ENCODE measurements around the gene RASD2. TPM values are rescaled to one million over a fixed set of nuclear protein-coding genes. Genes with fewer than 3 reads are reported as not detected.
A peak's percentile ranks its signal among the peaks of the same experiment; 100 is the strongest.

Gene RASD2
- total RNA-seq, 1 donor from 2014 or later = 0.27 TPM

DNA sequence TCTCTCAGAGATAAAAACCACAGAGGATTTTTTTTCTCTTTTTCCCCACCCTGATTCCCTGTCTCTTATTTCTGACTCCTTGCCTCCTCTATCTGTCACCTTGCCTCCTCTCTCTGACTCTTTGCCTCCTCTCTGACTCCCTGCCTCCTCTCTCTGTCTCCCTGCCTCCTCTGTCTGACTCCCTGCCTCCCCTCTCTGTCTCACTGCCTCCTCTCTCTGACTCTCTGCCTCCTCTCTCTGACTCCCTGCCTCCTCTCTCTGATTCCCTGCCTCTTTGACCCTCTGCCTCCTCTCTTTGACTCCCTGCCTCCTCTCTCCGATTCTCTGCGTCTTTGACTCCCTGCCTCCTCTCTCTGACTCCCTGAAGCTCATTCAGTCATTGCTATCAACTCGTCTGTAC is 3.1 kb downstream of the RASD2 start:
- Mint-ChIP-seq H3K27ac (ENCODE audit: unreplicated experiment) (no peak overlapping the region), H3K4me3 (ENCODE audit: unreplicated experiment) (no peak overlapping the region), H3K36me3 (ENCODE audit: low read depth) (no peaks in the 10 kb centered on the region), H3K9me3 (ENCODE audit: low read depth) (no peaks in the 10 kb centered on the region), H3K4me1 (ENCODE audit: low read depth) (peaks cover 8% of the 10 kb centered on the region), H3K27me3 (ENCODE audit: low read depth) (peaks cover 30% of the 10 kb centered on the region)
- no peak for TF ChIP-seq CTCF (IDR thresholded peaks at IDR 0.05)
- DNase-seq (ENCODE audit: low spot score) = no peak

DNA sequence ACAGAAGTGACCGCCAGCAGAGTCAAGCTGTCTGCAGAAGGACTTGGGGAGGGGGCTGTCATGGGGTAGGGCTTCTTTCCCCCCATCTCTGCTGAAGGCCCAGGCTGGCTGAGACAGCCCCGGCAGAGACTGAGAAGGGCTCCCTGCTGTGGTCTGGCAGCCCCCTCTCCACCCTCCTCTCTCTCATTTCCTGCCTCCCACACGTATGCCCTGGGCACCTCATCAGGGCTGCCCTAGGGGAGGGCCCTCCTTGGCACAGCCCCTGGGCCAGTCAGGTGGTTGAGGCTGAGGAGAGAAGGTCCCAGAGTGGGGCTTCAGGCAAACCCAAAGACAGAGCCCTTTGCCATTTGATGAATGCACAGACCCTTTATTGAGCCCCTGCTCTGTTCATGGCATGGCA is 3.6 kb downstream of the RASD2 start:
- Mint-ChIP-seq H3K9me3 (ENCODE audit: low read depth) (no peaks in the 10 kb centered on the region), H3K27ac (ENCODE audit: unreplicated experiment) (no peak overlapping the region), H3K4me1 (ENCODE audit: low read depth) (peaks cover 8% of the 10 kb centered on the region), H3K27me3 (ENCODE audit: low read depth) (peaks cover 29% of the 10 kb centered on the region), H3K4me3 (ENCODE audit: unreplicated experiment) (no peak overlapping the region), H3K36me3 (ENCODE audit: low read depth) (no peaks in the 10 kb centered on the region)
- no peak for TF ChIP-seq CTCF (IDR thresholded peaks at IDR 0.05)
- no peak for DNase-seq (ENCODE audit: low spot score)

DNA sequence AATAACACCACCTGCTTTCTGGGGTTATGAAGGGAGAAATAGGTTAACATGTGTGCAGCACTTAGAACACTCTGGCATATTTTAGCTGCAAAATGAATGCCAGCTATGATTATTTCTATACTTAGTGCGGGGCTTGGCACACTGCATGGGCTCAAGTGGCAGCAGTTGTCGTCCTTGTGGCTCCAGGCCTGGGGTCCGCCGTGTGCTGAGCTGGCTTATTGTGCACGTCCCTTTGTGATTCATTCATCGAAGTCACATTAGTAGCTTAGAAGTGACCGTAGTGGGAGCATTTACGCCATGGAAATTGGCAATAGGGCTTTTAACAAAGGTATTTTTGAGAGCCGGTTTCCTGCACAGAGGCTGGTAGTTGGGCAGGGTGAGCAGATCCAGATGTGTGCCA is 4.2 kb downstream of the RASD2 start:
- H3K36me3 Mint-ChIP-seq (ENCODE audit: low read depth) = no peaks in the 10 kb centered on the region
- no peak for DNase-seq (ENCODE audit: low spot score)
- peaks cover 3% of the 10 kb centered on the region for H3K4me1 Mint-ChIP-seq (ENCODE audit: low read depth)
- H3K4me3 Mint-ChIP-seq (ENCODE audit: unreplicated experiment) = no peak overlapping the region
- no peak for TF ChIP-seq CTCF (IDR thresholded peaks at IDR 0.05)
- H3K27ac Mint-ChIP-seq (ENCODE audit: unreplicated experiment) = no peak overlapping the region
- H3K9me3 Mint-ChIP-seq (ENCODE audit: low read depth) = no peaks in the 10 kb centered on the region
- H3K27me3 Mint-ChIP-seq (ENCODE audit: low read depth) = peaks cover 29% of the 10 kb centered on the region

DNA sequence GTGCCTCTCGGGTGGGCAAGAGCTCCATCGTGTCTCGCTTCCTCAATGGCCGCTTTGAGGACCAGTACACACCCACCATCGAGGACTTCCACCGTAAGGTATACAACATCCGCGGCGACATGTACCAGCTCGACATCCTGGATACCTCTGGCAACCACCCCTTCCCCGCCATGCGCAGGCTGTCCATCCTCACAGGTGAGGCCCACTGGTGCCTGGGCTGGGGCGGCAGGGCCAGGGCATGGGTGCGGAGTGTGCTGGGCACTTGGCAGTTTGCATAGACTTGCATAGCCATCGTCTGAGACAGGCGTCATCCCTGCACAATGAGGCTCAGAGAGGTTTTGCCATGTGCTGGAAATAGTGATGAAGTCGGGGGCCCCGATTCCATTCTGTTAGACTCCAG is 6.3 kb downstream of the RASD2 start:
- H3K36me3 Mint-ChIP-seq (ENCODE audit: low read depth) = no peaks in the 10 kb centered on the region
- no peak overlapping the region for H3K4me3 Mint-ChIP-seq (ENCODE audit: unreplicated experiment)
- H3K4me1 Mint-ChIP-seq (ENCODE audit: low read depth) = no peaks in the 10 kb centered on the region
- H3K9me3 Mint-ChIP-seq (ENCODE audit: low read depth) = no peaks in the 10 kb centered on the region
- no peak for DNase-seq (ENCODE audit: low spot score)
- peaks cover 22% of the 10 kb centered on the region for H3K27me3 Mint-ChIP-seq (ENCODE audit: low read depth)
- H3K27ac Mint-ChIP-seq (ENCODE audit: unreplicated experiment) = no peak overlapping the region
- no peak for TF ChIP-seq CTCF (IDR thresholded peaks at IDR 0.05)

GRCh38 chr22:35547987-35548721 is 7.5 kb downstream of the RASD2 start:
- no peaks in the 10 kb centered on the region for H3K36me3 Mint-ChIP-seq (ENCODE audit: low read depth)
- peak; percentile 37 for TF ChIP-seq CTCF (IDR thresholded peaks at IDR 0.05)
- H3K27ac Mint-ChIP-seq (ENCODE audit: unreplicated experiment) = no peak overlapping the region
- no peak overlapping the region for H3K4me3 Mint-ChIP-seq (ENCODE audit: unreplicated experiment)
- no peak for DNase-seq (ENCODE audit: low spot score)
- H3K9me3 Mint-ChIP-seq (ENCODE audit: low read depth) = no peaks in the 10 kb centered on the region
- peaks cover 13% of the 10 kb centered on the region for H3K27me3 Mint-ChIP-seq (ENCODE audit: low read depth)
- no peaks in the 10 kb centered on the region for H3K4me1 Mint-ChIP-seq (ENCODE audit: low read depth)
